K562 (cell line): ENCODE data around the gene FBXW11. TPM values are rescaled to one million over a fixed set of nuclear protein-coding genes. Genes with fewer than 3 reads are reported as not detected.

ENCODE experiments used
- ARNT ChIP-seq, 2 experiments: fragments of 450-650 bp; IDR thresholded peaks; 2 replicates each; pipeline ENCODE4 v1.6.1; 2016; ENCODE audit warnings: mild to moderate bottlenecking in 1 of 2
- BCOR ChIP-seq: fragments of 450-650 bp; IDR thresholded peaks from 2 replicates; pipeline ENCODE4 v1.6.1; 2016
- CBFA2T3 ChIP-seq: fragments of 450-650 bp; IDR thresholded peaks from 2 replicates; pipeline ENCODE4 v1.6.1; 2017
- CCNT2 ChIP-seq: IDR thresholded peaks from 2 replicates; pipeline ENCODE4 v1.6.1; 2011; ENCODE audit warnings: borderline replicate concordance, low read depth, mild to moderate bottlenecking, moderate library complexity, mixed read lengths, low read length; ENCODE audit not compliant: insufficient read length; ENCODE audit errors: extremely low read depth
- EGR1 ChIP-seq: fragments of 450-650 bp; conservative IDR thresholded peaks from 2 replicates; pipeline ENCODE4 v1.6.1; 2017; ENCODE audit warnings: mild to moderate bottlenecking
- FOXK2 ChIP-seq, 2 experiments: fragments of 450-650 bp; IDR thresholded peaks in 1 of 2; conservative IDR thresholded peaks in 1 of 2; 2 replicates each; pipeline ENCODE4 v1.6.1; 2016; ENCODE audit warnings: low read depth in 2 of 2, mild to moderate bottlenecking in 1 of 2
- GATA2 ChIP-seq: sonication (generic); formaldehyde crosslinking; IDR thresholded peaks from 2 replicates; pipeline ENCODE4 v1.4.0; 2020; ENCODE audit warnings: mild to moderate bottlenecking, missing genetic modification reagents
- GATAD2A ChIP-seq: fragments of 450-650 bp; IDR thresholded peaks from 2 replicates; pipeline ENCODE4 v1.6.1; 2017
- HDAC3 ChIP-seq: fragments of 450-650 bp; IDR thresholded peaks from 2 replicates; pipeline ENCODE4 v1.6.1; 2018; ENCODE audit warnings: borderline replicate concordance, mild to moderate bottlenecking, moderate library complexity; ENCODE audit not compliant: partially characterized antibody
- HMG20A ChIP-seq: fragments of 450-650 bp; formaldehyde crosslinking; conservative IDR thresholded peaks from 2 replicates; pipeline ENCODE4 v1.4.0; 2020; ENCODE audit warnings: mild to moderate bottlenecking, mixed read lengths
- RBM25 ChIP-seq: fragments of 200-400 bp; formaldehyde crosslinking; IDR thresholded peaks from 2 replicates; pipeline ENCODE4 v1.6.1; 2018; ENCODE audit warnings: low read length, low read depth, moderate library complexity; ENCODE audit not compliant: severe bottlenecking
- RFX1 ChIP-seq: fragments of 450-650 bp; IDR thresholded peaks from 2 replicates; pipeline ENCODE4 v1.6.1; 2016; ENCODE audit warnings: mild to moderate bottlenecking, moderate library complexity
- SAFB2 ChIP-seq: fragments of 200-400 bp; formaldehyde crosslinking; IDR thresholded peaks from 2 replicates; pipeline ENCODE4 v1.6.1; 2018; ENCODE audit warnings: borderline replicate concordance, low read length, low read depth, moderate library complexity; ENCODE audit not compliant: severe bottlenecking
- SIRT6 ChIP-seq: IDR thresholded peaks from one replicate; pipeline ENCODE4 v1.6.1; 2012; ENCODE audit warnings: low read depth, mild to moderate bottlenecking, control low read depth, inconsistent platforms, low read length, moderate library complexity
- SMAD3 ChIP-seq: fragments of 450-650 bp; formaldehyde crosslinking; conservative IDR thresholded peaks from 2 replicates; pipeline ENCODE4 v1.4.0; 2020; ENCODE audit warnings: mild to moderate bottlenecking
- SMARCA4 ChIP-seq: fragments of 450-650 bp; IDR thresholded peaks from 2 replicates; pipeline ENCODE4 v1.6.1; 2016
- ZBTB8A ChIP-seq: fragments of 450-650 bp; IDR thresholded peaks from 2 replicates; pipeline ENCODE4 v1.6.1; 2018; ENCODE audit warnings: mild to moderate bottlenecking, moderate library complexity; ENCODE audit not compliant: partially characterized antibody
- ZFP36 ChIP-seq: fragments of 150-350 bp; IDR thresholded peaks from 2 replicates; pipeline ENCODE4 v1.6.1; 2018; ENCODE audit warnings: low read length, low read depth; ENCODE audit not compliant: partially characterized antibody
- ZNF224 ChIP-seq: sonication (generic); formaldehyde crosslinking; IDR thresholded peaks from 2 replicates; pipeline ENCODE4 v1.8.0; 2022; ENCODE audit warnings: mild to moderate bottlenecking, missing genetic modification reagents
- ZNF239 ChIP-seq: fragments of 250-450 bp; sonication (Bioruptor Pico); IDR thresholded peaks from 2 replicates; pipeline ENCODE4 v1.4.0; 2020; ENCODE audit warnings: mild to moderate bottlenecking
- polyA plus RNA-seq, 8 experiments: library from polyadenylated mRNA; depleted of rRNA in 4 of 8; stranded (reverse) in 5 of 8; unstranded in 3 of 8; fragments of >200 nt; fragmentation: Nextera tagmentation in 2 of 8; fragmentation: Illumina TruSeq in 1 of 8; extraction: Ambion mirVana in 2 of 8; extraction: Trizol in 1 of 8; gene quantifications; 2 replicates each; pipeline versions ENCODE4 v1.2.1 to v1.2.3, GENCODE V29; 2011 to 2014; ENCODE audit warnings: inconsistent platforms in 1 of 8, missing spikeins in 1 of 8
- total RNA-seq, 7 experiments: library from RNA; depleted of rRNA in 6 of 7; stranded (reverse); fragments of >200 nt in 6 of 7; fragmentation: Illumina TruSeq in 2 of 7; extraction: Trizol in 2 of 7; gene quantifications; 2 replicates each; pipeline versions ENCODE4 v1.2.1 to v1.2.3, GENCODE V29; 2011 to 2021; ENCODE audit warnings: low replicate concordance in 1 of 7
- TF ChIP-seq, protein P1 (sequence below): fragments of 150-350 bp; IDR thresholded peaks from 2 replicates; pipeline ENCODE4 v1.6.1; 2014; ENCODE audit warnings: low read depth, mild to moderate bottlenecking, low read length, borderline replicate concordance
- TF ChIP-seq, protein P2 (sequence below): fragments of 250-450 bp; sonication (Bioruptor Pico); IDR thresholded peaks from 2 replicates; pipeline ENCODE4 v1.4.0; 2020; ENCODE audit warnings: mild to moderate bottlenecking, moderate library complexity

Gene FBXW11
- total and polyA plus RNA-seq, 9 of the 15 experiments (the other 6 are each of a cell fraction or from before 2014, with no cell fraction given): 3.0 to 28.6 (median 23.6) TPM

DNA sequence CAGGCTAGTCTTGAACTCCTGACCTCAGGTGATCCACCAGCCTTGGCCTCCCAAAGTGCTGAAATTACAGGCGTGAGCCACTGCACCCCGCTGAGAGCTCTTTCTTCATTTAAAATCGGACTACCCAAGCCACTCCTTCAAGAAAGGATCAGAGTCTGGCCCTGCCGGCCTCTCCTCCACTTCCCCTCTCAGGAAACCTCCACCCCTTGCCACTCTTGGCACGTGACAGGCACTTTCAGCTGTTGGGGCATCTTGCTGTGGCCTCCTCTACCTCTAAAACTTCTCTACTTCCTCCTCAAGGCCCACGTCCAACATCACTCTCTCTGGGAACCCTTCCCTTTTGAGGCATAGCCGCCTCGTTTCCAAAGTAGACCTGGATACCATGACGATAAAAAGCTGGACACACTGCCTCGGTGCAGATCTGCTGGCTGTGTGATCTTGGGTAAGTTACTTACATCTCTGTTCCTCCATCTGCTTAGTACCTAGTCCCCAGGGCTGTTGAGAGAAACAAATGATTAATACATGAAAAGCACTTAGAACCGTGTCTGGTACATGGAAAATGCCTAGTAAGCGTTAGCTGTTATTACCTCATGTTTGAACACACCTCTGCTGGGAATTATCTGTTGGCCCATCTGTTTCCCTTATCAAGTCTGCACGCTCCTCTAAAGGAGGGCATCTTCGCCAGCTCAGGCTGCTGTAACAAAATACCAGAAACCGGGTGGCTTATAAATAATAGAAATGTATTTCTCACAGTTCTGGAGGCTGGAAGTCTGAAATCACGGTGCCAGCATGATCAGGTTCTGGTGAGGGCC is 165.5 kb downstream of the FBXW11 start (continued):
- no peak for TF ChIP-seq RFX1
- no peak for TF ChIP-seq ZBTB8A
- TF ChIP-seq ZNF239 (CRISPR knock-in tag): no peak
- no peak for TF ChIP-seq SAFB2
- TF ChIP-seq FOXK2 (conservative IDR thresholded peaks at IDR 0.05 in 1 of 2, IDR thresholded peaks at IDR 0.05 in 1 of 2; ENCODE audit: low read depth in 2 of 2): no peak
- no peak for TF ChIP-seq SMAD3 (CRISPR knock-in tag)
- TF ChIP-seq, protein P1, sequence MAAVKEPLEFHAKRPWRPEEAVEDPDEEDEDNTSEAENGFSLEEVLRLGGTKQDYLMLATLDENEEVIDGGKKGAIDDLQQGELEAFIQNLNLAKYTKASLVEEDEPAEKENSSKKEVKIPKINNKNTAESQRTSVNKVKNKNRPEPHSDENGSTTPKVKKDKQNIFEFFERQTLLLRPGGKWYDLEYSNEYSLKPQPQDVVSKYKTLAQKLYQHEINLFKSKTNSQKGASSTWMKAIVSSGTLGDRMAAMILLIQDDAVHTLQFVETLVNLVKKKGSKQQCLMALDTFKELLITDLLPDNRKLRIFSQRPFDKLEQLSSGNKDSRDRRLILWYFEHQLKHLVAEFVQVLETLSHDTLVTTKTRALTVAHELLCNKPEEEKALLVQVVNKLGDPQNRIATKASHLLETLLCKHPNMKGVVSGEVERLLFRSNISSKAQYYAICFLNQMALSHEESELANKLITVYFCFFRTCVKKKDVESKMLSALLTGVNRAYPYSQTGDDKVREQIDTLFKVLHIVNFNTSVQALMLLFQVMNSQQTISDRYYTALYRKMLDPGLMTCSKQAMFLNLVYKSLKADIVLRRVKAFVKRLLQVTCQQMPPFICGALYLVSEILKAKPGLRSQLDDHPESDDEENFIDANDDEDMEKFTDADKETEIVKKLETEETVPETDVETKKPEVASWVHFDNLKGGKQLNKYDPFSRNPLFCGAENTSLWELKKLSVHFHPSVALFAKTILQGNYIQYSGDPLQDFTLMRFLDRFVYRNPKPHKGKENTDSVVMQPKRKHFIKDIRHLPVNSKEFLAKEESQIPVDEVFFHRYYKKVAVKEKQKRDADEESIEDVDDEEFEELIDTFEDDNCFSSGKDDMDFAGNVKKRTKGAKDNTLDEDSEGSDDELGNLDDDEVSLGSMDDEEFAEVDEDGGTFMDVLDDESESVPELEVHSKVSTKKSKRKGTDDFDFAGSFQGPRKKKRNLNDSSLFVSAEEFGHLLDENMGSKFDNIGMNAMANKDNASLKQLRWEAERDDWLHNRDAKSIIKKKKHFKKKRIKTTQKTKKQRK: no peak
- peak; percentile 33 for TF ChIP-seq HDAC3
- no peak for TF ChIP-seq CCNT2
- TF ChIP-seq SMARCA4: peak; percentile 48; the same call in 1 of the 2 replicates
- no peak for TF ChIP-seq ARNT (IDR thresholded peaks at IDR 0.05)
- TF ChIP-seq BCOR: peak; percentile 72
- TF ChIP-seq, protein P2, sequence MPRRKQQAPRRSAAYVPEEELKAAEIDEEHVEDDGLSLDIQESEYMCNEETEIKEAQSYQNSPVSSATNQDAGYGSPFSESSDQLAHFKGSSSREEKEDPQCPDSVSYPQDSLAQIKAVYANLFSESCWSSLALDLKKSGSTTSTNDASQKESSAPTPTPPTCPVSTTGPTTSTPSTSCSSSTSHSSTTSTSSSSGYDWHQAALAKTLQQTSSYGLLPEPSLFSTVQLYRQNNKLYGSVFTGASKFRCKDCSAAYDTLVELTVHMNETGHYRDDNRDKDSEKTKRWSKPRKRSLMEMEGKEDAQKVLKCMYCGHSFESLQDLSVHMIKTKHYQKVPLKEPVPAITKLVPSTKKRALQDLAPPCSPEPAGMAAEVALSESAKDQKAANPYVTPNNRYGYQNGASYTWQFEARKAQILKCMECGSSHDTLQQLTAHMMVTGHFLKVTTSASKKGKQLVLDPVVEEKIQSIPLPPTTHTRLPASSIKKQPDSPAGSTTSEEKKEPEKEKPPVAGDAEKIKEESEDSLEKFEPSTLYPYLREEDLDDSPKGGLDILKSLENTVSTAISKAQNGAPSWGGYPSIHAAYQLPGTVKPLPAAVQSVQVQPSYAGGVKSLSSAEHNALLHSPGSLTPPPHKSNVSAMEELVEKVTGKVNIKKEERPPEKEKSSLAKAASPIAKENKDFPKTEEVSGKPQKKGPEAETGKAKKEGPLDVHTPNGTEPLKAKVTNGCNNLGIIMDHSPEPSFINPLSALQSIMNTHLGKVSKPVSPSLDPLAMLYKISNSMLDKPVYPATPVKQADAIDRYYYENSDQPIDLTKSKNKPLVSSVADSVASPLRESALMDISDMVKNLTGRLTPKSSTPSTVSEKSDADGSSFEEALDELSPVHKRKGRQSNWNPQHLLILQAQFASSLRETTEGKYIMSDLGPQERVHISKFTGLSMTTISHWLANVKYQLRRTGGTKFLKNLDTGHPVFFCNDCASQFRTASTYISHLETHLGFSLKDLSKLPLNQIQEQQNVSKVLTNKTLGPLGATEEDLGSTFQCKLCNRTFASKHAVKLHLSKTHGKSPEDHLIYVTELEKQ: no peak
- no peak for TF ChIP-seq GATAD2A
- TF ChIP-seq GATA2 (CRISPR knock-in tag): no peak
- TF ChIP-seq ZFP36: peak; percentile 75
- no peak for TF ChIP-seq ZNF224 (CRISPR knock-in tag)
- no peak for TF ChIP-seq SIRT6
- no peak for TF ChIP-seq EGR1
- TF ChIP-seq HMG20A (CRISPR knock-in tag): no peak
- peak; percentile 63 for TF ChIP-seq CBFA2T3
- peak; percentile 45 for TF ChIP-seq RBM25
